ENCODE data around the gene MMRN2.

- TF ChIP-seq YY1 (IDR thresholded peaks at IDR 0.05; ENCODE audit: low read depth) (no peak), TEAD4 (IDR thresholded peaks at IDR 0.05; ENCODE audit: borderline replicate concordance, insufficient read depth) (no peak), IRF3 (IDR thresholded peaks at IDR 0.05; ENCODE audit: low read depth, low read length) (no peak)
- TF ChIP-seq, protein P1, sequence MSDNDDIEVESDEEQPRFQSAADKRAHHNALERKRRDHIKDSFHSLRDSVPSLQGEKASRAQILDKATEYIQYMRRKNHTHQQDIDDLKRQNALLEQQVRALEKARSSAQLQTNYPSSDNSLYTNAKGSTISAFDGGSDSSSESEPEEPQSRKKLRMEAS (IDR thresholded peaks at IDR 0.05; ENCODE audit: low read depth): no peak
These were observed 42.7 kb downstream of the MMRN2 start for GRCh38 chr10:86914734-86915133.
